Activated T-cell treated with anti-CD3 and anti-CD28 coated beads for 24 hours (primary cell): ENCODE measurements around the gene ANKIB1.
A peak's percentile ranks its signal among the peaks of the same experiment; 100 is the strongest.

Source experiments
- DNase-seq: peaks from one replicate; pipeline ENCODE4 v3.0.0-alpha.2; 2020; ENCODE audit warnings: low read depth

Gene ANKIB1

GRCh38 chr7:92447345-92448204 is 201.8 kb downstream of the ANKIB1 start, which contains the start of gene GATAD1:
TSS of gene GATAD1 (plus strand) at chr7:92447482. CDS start at chr7:92447730, 248 bp downstream.
- peak; percentile 78 for DNase-seq

- DNase-seq: peak; percentile 37
Measured at GRCh38 chr7:92448205-92448747, 202.5 kb downstream of the ANKIB1 start.
